B cell (primary cell): ENCODE measurements around the gene DAD1. TPM values are rescaled to one million over a fixed set of nuclear protein-coding genes. Genes with fewer than 3 reads are reported as not detected.

Experiments
- ATAC-seq: fragments of 200-7000 bp; cut with Tn5 transposase; one replicate; pipeline ENCODE4 v1.10.0; 2021; ENCODE audit warnings: low read depth, mild to moderate bottlenecking, moderate number of reproducible peaks, moderate library complexity
- CTCF ChIA-PET: fragments of 350-600 bp; sonication (Branson Sonifier 250); formaldehyde crosslinking; loops from one replicate; lab custom pipeline; 2021; ENCODE audit warnings: antibody characterized with exemption, inconsistent platforms; lab: Charles Lee
- POLR2A ChIA-PET: fragments of 350-600 bp; sonication (Branson Sonifier 250); formaldehyde crosslinking; loops from one replicate; lab custom pipeline; 2021; ENCODE audit warnings: antibody characterized with exemption; lab: Charles Lee
- DNase-seq: peaks from one replicate; pipeline ENCODE4 v3.0.0; 2013
- H2AFZ ChIP-seq: 2 replicates; pipeline ENCODE4 v1.6.1; 2012; ENCODE audit warnings: mild to moderate bottlenecking, low read depth, low read length; ENCODE audit not compliant: insufficient read depth, poor library complexity, severe bottlenecking
- H3K27ac ChIP-seq, 2 donors: 1 replicate in 1 of 2; 2 replicates in 1 of 2; pipeline ENCODE4 v1.5.1; 2012 to 2013; ENCODE audit warnings: low read length in 2 of 2, mild to moderate bottlenecking in 2 of 2, moderate library complexity in 1 of 2
- H3K27me3 ChIP-seq, 4 experiments: fragments of 200-600 bp in 1 of 4; sonication (generic) in 1 of 4; replicated peaks in 1 of 4; 1 replicate in 2 of 4; 2 replicates in 2 of 4; pipeline versions ENCODE4 v1.6.1 to v1.7.0; 2013 to 2016; ENCODE audit warnings: low read length in 3 of 4, mild to moderate bottlenecking in 2 of 4, mixed read lengths in 1 of 4, moderate library complexity in 1 of 4; ENCODE audit not compliant: insufficient read depth in 4 of 4, control insufficient read depth in 3 of 4; ENCODE audit errors: control extremely low read depth in 1 of 4
- H3K36me3 ChIP-seq, 2 experiments: replicated peaks in 1 of 2; 1 replicate in 1 of 2; 2 replicates in 1 of 2; pipeline versions ENCODE4 v1.6.1 to v1.7.1; 2013; ENCODE audit warnings: low read length in 1 of 2; ENCODE audit not compliant: insufficient read depth in 2 of 2, control insufficient read depth in 1 of 2; ENCODE audit errors: control extremely low read depth in 1 of 2, extremely low read depth in 1 of 2
- H3K4me1 ChIP-seq, 2 donors: fragments of 200-600 bp in 1 of 2; sonication (generic) in 1 of 2; 1 replicate in 1 of 2; 2 replicates in 1 of 2; pipeline versions ENCODE4 v1.5.1 to v1.6.1; 2013 to 2017; ENCODE audit warnings: low read length in 2 of 2; ENCODE audit not compliant: control insufficient read depth in 2 of 2, insufficient read depth in 2 of 2
- H3K4me2 ChIP-seq: replicated peaks from 2 replicates; pipeline ENCODE3; 2012; ENCODE audit warnings: mild to moderate bottlenecking, low read depth, low read length; ENCODE audit not compliant: poor library complexity, severe bottlenecking
- H3K4me3 ChIP-seq, 5 experiments: fragments of 200-600 bp in 1 of 5; sonication (generic) in 1 of 5; 1 replicate in 3 of 5; 2 replicates in 2 of 5; pipeline versions ENCODE4 v1.5.1 to v1.7.0; 2011 to 2016; ENCODE audit warnings: low read length in 4 of 5, mild to moderate bottlenecking in 4 of 5, low read depth in 2 of 5, control low read depth in 1 of 5, moderate library complexity in 1 of 5; ENCODE audit not compliant: insufficient read depth in 1 of 5; ENCODE audit errors: control extremely low read depth in 1 of 5, extremely low read depth in 1 of 5
- H3K79me2 ChIP-seq: fragments of 200-600 bp; sonication (generic); one replicate; pipeline ENCODE4 v1.6.0; 2016; ENCODE audit warnings: low read length; ENCODE audit not compliant: control insufficient read depth, insufficient read depth
- H3K9ac ChIP-seq: fragments of 200-600 bp; sonication (generic); 2 replicates; pipeline ENCODE4 v1.6.1; 2017; ENCODE audit warnings: mild to moderate bottlenecking, low read length, moderate library complexity
- H3K9me3 ChIP-seq, 3 donors: one replicate each; pipeline versions ENCODE4 v1.6.1 to v1.7.1; 2013; ENCODE audit warnings: low read length in 2 of 3; ENCODE audit not compliant: control insufficient read depth in 2 of 3, insufficient read depth in 1 of 3; ENCODE audit errors: control extremely low read depth in 1 of 3
- H4K20me1 ChIP-seq: 2 replicates; pipeline ENCODE4 v1.6.0; 2012; ENCODE audit warnings: mild to moderate bottlenecking, low read length; ENCODE audit not compliant: insufficient read depth, control insufficient read depth, poor library complexity, severe bottlenecking
- H3K27ac Mint-ChIP-seq: one replicate; pipeline ENCODE4 v1.8.0; 2021; ENCODE audit warnings: mixed read lengths
- H3K27me3 Mint-ChIP-seq: one replicate; pipeline ENCODE4 v1.8.0; 2021; ENCODE audit warnings: mixed read lengths
- H3K4me1 Mint-ChIP-seq: one replicate; pipeline ENCODE4 v1.8.0; 2021; ENCODE audit warnings: mixed read lengths
- H3K4me3 Mint-ChIP-seq: one replicate; pipeline ENCODE4 v1.8.0; 2021; ENCODE audit warnings: mixed read lengths
- H3K9me3 Mint-ChIP-seq: one replicate; pipeline ENCODE4 v1.8.0; 2022; ENCODE audit warnings: mixed read lengths; ENCODE audit not compliant: insufficient read depth
- CTCF ChIP-seq: fragments of 200-600 bp; IDR thresholded peaks from one replicate; pipeline ENCODE4 v1.8.0; 2022; ENCODE audit warnings: antibody characterized with exemption, mild to moderate bottlenecking
- EZH2 ChIP-seq: IDR thresholded peaks from 2 replicates; pipeline ENCODE4 v1.6.1; 2012; ENCODE audit warnings: borderline replicate concordance, low read depth, mild to moderate bottlenecking, moderate library complexity, low read length; ENCODE audit not compliant: insufficient read depth, poor library complexity, severe bottlenecking
- WGBS: methylation state at CpG from one replicate; pipeline ENCODE4 v1.1.5; 2013; ENCODE audit warnings: missing lambda C conversion rate; ENCODE audit not compliant: insufficient coverage; 5-methylcytosine and 5-hydroxymethylcytosine counted together
- intact Hi-C: fragments of 100-400 bp; cut with micrococcal nuclease; formaldehyde crosslinking; loops from one replicate; pipeline ENCODE4 v1.10.0; 2022
- polyA plus RNA-seq: library from polyadenylated mRNA; depleted of rRNA; stranded (reverse); fragments of >200 nt; gene quantifications from 2 replicates; pipeline ENCODE4 v1.2.3, GENCODE V29; 2012
- total RNA-seq, 2 donors: library from RNA; stranded (reverse); fragments of 120-200 nt in 1 of 2; gene quantifications; 1 replicate in 1 of 2; 2 replicates in 1 of 2; pipeline versions ENCODE4 v1.2.3 to v1.2.4, GENCODE V29; 2013 to 2022

DAD1 gene
- total and polyA plus RNA-seq, 2 donors (not counting 1 experiment from before 2014, with no cell fraction given): 77.4 to 114 TPM

- ChIA-PET CTCF (interaction anchor here (0.9 to 4.8 kb wide), 7 partner anchors 9 to 319 kb away, joined by 3 to 37 read pairs (median 5); no protein-coding TSS in a partner anchor), POLR2A (no interaction called here)
- Histone ChIP-seq H2AFZ (no peak overlapping the region), H3K4me3 (no peak overlapping the region), H3K9me3 (no peaks in the 10 kb centered on the region), H3K27me3 (no peaks in the 10 kb centered on the region), H3K27ac (no peak overlapping the region), H3K4me1 (peaks cover 0 to 17% of the 10 kb centered on the region in 2 donors), H3K36me3 (no peaks in the 10 kb centered on the region), H3K9ac (no peak overlapping the region), H4K20me1 (no peaks in the 10 kb centered on the region), H3K79me2 (peaks cover 34% of the 10 kb centered on the region), H3K4me2 (no peak overlapping the region)
- no peak overlapping the region for H3K4me3 Mint-ChIP-seq
- no peak for TF ChIP-seq CTCF
- no peaks in the 10 kb centered on the region for H3K9me3 Mint-ChIP-seq
- intact Hi-C loops: loop anchor here (5.0 kb wide), 1 partner anchor 34 kb away; no protein-coding TSS in a partner anchor
- peak overlapping the region; percentile 11 for H3K27ac Mint-ChIP-seq
- WGBS: 100% methylated on average over 1 of the region's 4 CpGs
- no peaks in the 10 kb centered on the region for H3K27me3 Mint-ChIP-seq
- peaks cover 58% of the 10 kb centered on the region for H3K4me1 Mint-ChIP-seq
- DNase-seq: no peak
- ATAC-seq: no peak
These were observed 48.1 kb downstream of the DAD1 start for GRCh38 chr14:22540811-22541360.

GRCh38 chr14:22540293-22540692 is 48.7 kb downstream of the DAD1 start:
- H3K79me2 ChIP-seq: peaks cover 34% of the 10 kb centered on the region
- H4K20me1 ChIP-seq: no peaks in the 10 kb centered on the region
- no CpG with 5 or more reads among the region's 1 CpG for WGBS
- H3K9me3 ChIP-seq: no peaks in the 10 kb centered on the region
- no peaks in the 10 kb centered on the region for H3K36me3 ChIP-seq
- peaks cover 3 to 18% of the 10 kb centered on the region in 2 donors for H3K4me1 ChIP-seq
- intact Hi-C loops: loop anchor here (5.0 kb wide), 1 partner anchor 33 kb away; no protein-coding TSS in a partner anchor
- no peaks in the 10 kb centered on the region for H3K9me3 Mint-ChIP-seq
- no peak for ATAC-seq
- ChIA-PET POLR2A (no interaction called here), CTCF (interaction anchor here (1.2 to 4.8 kb wide), 3 partner anchors 10 to 67 kb away, joined by 3 to 37 read pairs (median 4); no protein-coding TSS in a partner anchor)
- H3K27me3 Mint-ChIP-seq: no peaks in the 10 kb centered on the region
- no peak overlapping the region for H3K9ac ChIP-seq
- H3K4me3 Mint-ChIP-seq: no peak overlapping the region
- DNase-seq: no peak
- H3K4me2 ChIP-seq: no peak overlapping the region
- H3K27ac ChIP-seq: no peak overlapping the region
- peak overlapping the region; percentile 32 for H3K27ac Mint-ChIP-seq
- TF ChIP-seq EZH2: no peak
- TF ChIP-seq CTCF: no peak
- no peaks in the 10 kb centered on the region for H3K27me3 ChIP-seq
- H3K4me1 Mint-ChIP-seq: peaks cover 58% of the 10 kb centered on the region
- no peak overlapping the region for H3K4me3 ChIP-seq
- H2AFZ ChIP-seq: no peak overlapping the region
